ENCODE data around the gene ALDOA. TPM values are rescaled to one million over a fixed set of nuclear protein-coding genes. Genes with fewer than 3 reads are reported as not detected.
A peak's percentile ranks its signal among the peaks of the same experiment; 100 is the strongest.

The ALDOA gene
- total RNA-seq, 4 donors from 2014 or later: 794 to 967 (median 870) TPM

DNA sequence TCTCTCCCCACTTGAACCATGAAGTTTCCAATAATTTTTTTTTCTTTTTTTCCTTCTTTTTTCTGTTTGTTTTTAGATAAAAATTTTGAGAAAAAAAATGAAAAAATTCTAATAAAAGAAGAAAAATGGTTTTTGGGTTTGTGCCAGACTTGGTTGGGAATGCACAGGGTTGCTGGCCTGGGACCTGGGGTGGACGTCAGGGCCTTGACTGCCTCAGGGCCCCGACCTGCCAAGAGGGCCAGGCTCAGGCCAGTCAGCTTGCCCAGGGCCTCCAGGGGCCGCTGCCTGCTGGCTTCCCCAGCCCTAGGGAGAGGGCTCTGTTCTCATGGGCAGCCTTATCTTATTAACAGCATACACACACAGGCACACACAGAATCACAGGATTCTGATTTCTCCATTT is 19.7 kb downstream of the ALDOA start:
- peaks cover 24% of the 10 kb centered on the region for H3K4me1 ChIP-seq
- no peak overlapping the region for H3K4me3 ChIP-seq
- peaks cover 62% of the 10 kb centered on the region for H3K36me3 ChIP-seq
- no peak for DNase-seq (ENCODE audit: low spot score in 2 of 2)
- H3K9me3 ChIP-seq: no peaks in the 10 kb centered on the region
- H3K27me3 ChIP-seq: no peaks in the 10 kb centered on the region
- no peak for TF ChIP-seq EP300 (IDR thresholded peaks at IDR 0.05)
- TF ChIP-seq POLR2A (IDR thresholded peaks at IDR 0.05): no peak
- TF ChIP-seq, protein P1, sequence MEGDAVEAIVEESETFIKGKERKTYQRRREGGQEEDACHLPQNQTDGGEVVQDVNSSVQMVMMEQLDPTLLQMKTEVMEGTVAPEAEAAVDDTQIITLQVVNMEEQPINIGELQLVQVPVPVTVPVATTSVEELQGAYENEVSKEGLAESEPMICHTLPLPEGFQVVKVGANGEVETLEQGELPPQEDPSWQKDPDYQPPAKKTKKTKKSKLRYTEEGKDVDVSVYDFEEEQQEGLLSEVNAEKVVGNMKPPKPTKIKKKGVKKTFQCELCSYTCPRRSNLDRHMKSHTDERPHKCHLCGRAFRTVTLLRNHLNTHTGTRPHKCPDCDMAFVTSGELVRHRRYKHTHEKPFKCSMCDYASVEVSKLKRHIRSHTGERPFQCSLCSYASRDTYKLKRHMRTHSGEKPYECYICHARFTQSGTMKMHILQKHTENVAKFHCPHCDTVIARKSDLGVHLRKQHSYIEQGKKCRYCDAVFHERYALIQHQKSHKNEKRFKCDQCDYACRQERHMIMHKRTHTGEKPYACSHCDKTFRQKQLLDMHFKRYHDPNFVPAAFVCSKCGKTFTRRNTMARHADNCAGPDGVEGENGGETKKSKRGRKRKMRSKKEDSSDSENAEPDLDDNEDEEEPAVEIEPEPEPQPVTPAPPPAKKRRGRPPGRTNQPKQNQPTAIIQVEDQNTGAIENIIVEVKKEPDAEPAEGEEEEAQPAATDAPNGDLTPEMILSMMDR (IDR thresholded peaks at IDR 0.05): no peak
- WGBS: 62% methylated on average over 3 of the region's 3 CpGs
- peak overlapping the region; percentile 37 for H3K27ac ChIP-seq

DNA sequence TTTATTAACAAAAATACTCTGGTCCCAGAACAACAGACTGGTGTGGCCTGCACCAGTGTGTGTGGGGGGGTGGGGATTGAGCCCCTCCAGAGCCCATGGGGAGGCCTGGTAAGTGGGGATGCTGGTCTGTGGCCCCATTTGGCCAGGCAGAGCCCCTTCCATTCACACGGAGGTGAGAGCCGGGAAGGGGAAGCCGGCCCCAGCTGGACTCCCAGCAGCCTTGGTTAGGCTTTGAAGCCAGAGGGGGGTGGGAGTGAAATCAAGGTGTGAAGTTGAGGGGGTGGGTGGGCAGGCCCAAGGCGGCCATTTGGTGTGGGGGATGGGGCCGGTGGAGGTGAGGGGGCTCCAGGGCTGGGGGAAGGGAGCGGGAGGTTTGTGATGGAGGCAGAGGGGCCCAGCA is 20.3 kb downstream of the ALDOA start:
- Histone ChIP-seq H3K36me3 (peaks cover 58% of the 10 kb centered on the region), H3K9me3 (no peaks in the 10 kb centered on the region), H3K4me1 (peaks cover 30% of the 10 kb centered on the region), H3K27ac (peak overlapping the region; percentile 37), H3K4me3 (no peak overlapping the region), H3K27me3 (no peaks in the 10 kb centered on the region)
- 70% methylated on average over 5 of the region's 6 CpGs for WGBS
- DNase-seq (ENCODE audit: low spot score in 2 of 2): no peak
- no peak for TF ChIP-seq EP300 (IDR thresholded peaks at IDR 0.05)
- TF ChIP-seq, protein P1 (IDR thresholded peaks at IDR 0.05): no peak

DNA sequence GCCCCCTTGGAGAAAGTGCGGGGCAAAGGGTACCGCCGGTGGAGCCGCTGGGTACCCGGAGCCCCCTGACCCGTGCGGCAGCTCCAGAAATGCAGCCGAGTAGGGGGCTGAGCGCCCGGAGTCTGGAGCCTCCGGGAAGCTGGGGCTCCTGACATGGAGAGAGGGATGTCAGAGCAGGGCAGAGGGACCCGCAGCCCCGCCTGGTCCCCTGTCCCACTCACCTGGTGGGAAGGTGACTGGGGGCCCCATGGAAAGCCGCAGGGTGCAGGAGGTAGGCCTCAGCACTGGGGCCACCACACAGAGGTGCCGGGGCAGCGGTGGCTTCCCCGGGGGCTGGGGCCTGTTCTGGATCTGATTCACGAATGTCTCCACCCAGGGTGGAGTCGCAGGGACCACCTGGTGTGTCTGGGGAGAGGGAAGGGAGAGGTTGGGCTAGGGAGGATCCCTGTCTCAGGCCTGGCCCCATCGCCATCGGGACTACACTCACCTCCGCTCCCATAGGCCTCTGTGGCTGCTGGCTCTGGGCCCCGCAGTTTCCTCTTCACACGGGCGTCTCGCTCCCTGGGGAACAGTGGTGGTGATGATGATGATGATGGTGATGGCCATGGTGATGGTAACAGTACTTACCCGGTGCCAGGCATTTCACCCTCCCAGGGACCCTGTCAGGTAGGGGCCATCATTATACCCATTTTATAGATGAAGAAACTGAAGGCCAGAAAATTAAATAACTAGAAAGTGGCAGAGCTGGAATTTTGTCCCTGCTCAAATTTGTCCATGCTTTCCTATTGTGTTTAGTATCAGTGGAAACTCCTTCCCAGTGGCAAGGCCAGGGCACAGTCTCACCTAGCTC is 21.0 kb downstream of the ALDOA start:
- no peak overlapping the region for H3K4me3 ChIP-seq
- peaks cover 37% of the 10 kb centered on the region for H3K4me1 ChIP-seq
- H3K36me3 ChIP-seq: peaks cover 51% of the 10 kb centered on the region
- no peak overlapping the region for H3K27ac ChIP-seq
- H3K27me3 ChIP-seq: no peaks in the 10 kb centered on the region
- DNase-seq (ENCODE audit: low spot score in 2 of 2): no peak
- 77% methylated on average over 14 of the region's 27 CpGs for WGBS
- TF ChIP-seq POLR2AphosphoS5 (IDR thresholded peaks at IDR 0.05) (no peak), POLR2A (IDR thresholded peaks at IDR 0.05) (no peak), EP300 (IDR thresholded peaks at IDR 0.05) (no peak)
- TF ChIP-seq, protein P1 (IDR thresholded peaks at IDR 0.05): no peak
- no peaks in the 10 kb centered on the region for H3K9me3 ChIP-seq

DNA sequence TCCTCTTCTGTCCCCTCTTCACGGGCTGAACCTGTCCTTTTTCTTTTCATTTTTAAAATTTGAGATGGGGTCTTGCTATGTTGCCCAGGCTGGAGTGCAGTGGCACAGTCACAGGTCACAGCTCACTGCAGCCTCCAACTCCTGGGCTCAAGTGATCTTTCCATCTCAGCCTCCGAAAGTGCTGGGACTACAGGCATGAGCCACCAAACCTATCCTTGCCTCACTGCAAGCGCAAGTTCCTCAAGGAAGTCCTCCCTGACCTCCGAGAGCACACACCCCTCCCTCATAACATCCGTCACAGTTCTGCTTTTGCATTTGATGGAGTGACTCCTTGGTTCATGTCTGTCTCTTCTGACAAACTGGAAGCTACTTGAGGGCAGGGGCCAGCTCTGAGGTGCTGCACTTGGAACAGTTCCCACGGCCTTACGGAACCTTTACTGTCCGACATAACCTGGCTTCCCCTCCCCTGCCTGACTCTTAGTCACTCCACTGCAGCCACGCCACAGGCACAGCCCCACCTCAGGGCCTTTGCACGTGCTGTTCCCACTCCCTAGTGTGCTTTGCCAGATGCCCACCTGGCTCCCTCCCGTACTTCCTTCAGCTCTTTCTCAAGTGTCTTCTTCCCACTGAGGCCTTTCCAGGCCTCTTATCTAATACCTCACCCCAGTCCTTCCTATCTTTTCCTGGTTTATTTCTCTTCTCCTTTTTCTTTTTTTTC is 21.8 kb downstream of the ALDOA start:
- H3K27ac ChIP-seq: no peak overlapping the region
- TF ChIP-seq, protein P1 (IDR thresholded peaks at IDR 0.05): no peak
- TF ChIP-seq POLR2A (IDR thresholded peaks at IDR 0.05): no peak

DNA sequence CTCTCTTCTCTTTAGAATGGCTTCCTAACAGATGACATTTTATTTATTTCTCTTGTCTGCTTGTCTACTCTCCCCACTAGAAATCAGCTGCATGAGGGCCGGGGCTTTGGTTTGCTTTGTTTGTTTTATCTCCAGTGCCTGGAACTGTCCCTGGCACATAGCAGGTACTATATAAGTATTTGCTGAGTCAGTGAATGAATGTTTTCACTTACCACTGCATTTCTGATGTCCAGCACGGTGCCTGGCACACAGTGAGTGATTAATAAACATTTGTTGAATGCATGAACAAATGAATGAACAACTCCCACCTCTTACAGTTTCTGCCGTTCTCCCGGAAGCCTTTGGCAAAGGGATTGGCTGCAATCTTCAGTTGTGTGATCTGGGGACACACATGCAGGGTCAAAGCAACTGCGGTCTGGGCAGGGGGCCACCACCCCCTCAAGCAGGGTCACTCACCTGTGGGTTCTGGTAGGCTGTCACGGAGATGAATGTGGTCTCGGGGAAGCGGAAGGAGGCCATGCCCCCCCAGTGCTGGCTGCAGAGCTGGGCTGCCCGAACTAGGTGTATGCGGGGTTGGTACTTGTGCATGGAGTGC is 22.8 kb downstream of the ALDOA start:
- Histone ChIP-seq H3K27ac (no peak overlapping the region), H3K36me3 (peaks cover 33% of the 10 kb centered on the region), H3K4me1 (peaks cover 54% of the 10 kb centered on the region), H3K27me3 (no peaks in the 10 kb centered on the region), H3K9me3 (no peaks in the 10 kb centered on the region), H3K4me3 (no peak overlapping the region)
- DNase-seq (ENCODE audit: low spot score in 2 of 2): no peak
- TF ChIP-seq EP300 (IDR thresholded peaks at IDR 0.05) (no peak), POLR2A (IDR thresholded peaks at IDR 0.05) (no peak), POLR2AphosphoS5 (IDR thresholded peaks at IDR 0.05) (no peak)
- TF ChIP-seq, protein P1 (IDR thresholded peaks at IDR 0.05): no peak
- 67% methylated on average over 10 of the region's 10 CpGs for WGBS

More for the DNA sequence above, 21.8 kb downstream of the ALDOA start:
- no peaks in the 10 kb centered on the region for H3K27me3 ChIP-seq
- no peaks in the 10 kb centered on the region for H3K9me3 ChIP-seq
- 81% methylated on average over 11 of the region's 11 CpGs for WGBS
- no peak overlapping the region for H3K4me3 ChIP-seq
- DNase-seq (ENCODE audit: low spot score in 2 of 2): peak in 1 of 2 donors; percentile 65
- peaks cover 44% of the 10 kb centered on the region for H3K4me1 ChIP-seq
- peaks cover 42% of the 10 kb centered on the region for H3K36me3 ChIP-seq
